HS-27A (cell line): ENCODE results near the gene ALKBH3.

Source experiments
- DNase-seq: peaks from one replicate; pipeline ENCODE4 v3.0.0-alpha.2; 2012; ENCODE audit warnings: low read depth, missing footprints

The ALKBH3 gene

DNA sequence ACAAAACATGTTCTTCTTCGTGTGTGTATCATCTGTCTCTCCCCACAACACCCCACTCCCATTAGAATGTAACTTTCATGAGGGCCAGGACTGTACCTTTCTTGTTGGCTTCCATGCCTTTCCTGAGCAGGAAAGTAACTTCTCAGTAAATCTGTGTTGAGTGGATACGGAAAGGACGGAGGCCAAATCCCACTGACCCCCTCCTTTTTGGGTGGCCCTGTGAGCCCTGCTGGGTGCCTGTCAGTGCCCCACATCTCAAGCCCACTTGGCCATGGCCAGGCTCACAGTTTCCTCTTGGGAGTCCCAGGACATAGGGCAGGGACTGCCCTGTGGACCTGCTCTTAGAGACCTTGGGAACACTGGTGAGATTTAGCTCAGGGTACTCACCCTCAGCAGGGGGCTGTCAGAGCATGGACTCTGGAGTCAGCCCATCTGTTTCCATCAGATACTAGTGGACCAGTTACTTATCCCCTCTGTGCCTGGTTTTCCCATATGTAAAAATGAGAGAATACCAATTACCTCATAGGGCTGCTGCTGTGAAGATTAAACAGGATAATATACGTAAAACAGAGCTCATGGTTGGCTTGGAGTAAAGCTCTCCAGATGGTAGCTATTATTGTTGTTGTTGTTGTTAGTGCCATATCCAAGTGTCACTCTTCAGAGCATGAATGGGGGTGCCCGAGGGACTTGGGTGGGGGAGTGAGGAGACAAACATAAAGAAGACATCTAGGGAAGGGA is 60.8 kb downstream of the ALKBH3 start:
- DNase-seq: no peak

DNA sequence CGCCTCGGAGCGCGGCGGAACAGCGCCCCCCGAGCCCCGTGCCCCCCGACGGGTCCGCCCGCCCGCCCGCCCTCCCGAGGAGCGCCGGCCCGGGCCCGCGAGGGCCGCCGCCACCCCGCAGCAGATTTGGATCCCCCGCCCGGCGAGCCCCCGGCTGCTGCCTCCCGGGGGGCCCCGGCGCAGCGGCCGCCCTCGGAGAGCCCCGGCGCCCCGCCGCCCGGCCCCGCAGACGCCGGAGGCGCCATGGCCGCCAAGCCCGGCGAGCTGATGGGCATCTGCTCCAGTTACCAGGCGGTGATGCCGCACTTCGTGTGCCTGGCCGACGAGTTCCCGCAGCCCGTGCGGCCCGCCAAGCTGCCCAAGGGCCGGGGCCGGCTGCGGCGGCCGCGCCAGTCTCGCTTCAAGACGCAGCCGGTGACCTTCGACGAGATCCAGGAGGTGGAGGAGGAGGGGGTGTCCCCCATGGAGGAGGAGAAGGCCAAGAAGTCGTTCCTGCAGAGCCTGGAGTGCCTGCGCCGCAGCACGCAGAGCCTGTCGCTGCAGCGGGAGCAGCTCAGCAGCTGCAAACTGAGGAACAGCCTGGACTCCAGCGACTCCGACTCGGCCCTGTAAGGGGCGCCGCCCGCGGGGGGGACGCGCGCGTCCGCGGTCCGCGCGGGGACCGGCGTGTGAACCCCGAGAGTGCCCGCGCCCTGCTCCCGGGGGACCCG is 62.2 kb downstream of the ALKBH3 start:
- no peak for DNase-seq

DNA sequence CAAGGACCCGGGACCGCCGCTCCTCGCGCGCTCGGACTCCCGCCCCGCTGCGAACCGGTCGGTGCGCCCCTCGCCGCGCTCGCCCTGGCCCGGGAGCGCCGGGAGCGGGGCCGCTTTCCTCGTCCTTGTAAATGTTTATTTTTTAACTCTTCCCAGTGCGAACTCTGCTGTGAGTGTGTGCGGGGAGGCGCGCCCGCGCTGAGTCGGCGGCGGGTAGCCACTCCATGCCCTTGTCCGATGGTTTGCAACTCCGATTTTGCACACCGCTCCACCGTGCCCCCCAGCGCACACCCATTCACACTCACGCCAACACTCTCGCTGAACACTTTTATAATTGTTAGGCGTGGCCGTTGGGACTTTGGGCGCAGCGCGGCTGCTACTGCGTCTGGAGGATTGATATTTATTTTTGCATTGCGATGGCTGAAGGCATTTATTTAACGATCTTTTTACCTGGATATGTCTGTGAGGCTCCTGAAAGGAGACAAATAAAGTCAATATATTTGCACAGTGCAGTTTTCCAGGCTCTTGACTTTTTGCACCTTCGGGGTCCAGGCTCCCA is 62.8 kb downstream of the ALKBH3 start:
- DNase-seq: no peak

DNA sequence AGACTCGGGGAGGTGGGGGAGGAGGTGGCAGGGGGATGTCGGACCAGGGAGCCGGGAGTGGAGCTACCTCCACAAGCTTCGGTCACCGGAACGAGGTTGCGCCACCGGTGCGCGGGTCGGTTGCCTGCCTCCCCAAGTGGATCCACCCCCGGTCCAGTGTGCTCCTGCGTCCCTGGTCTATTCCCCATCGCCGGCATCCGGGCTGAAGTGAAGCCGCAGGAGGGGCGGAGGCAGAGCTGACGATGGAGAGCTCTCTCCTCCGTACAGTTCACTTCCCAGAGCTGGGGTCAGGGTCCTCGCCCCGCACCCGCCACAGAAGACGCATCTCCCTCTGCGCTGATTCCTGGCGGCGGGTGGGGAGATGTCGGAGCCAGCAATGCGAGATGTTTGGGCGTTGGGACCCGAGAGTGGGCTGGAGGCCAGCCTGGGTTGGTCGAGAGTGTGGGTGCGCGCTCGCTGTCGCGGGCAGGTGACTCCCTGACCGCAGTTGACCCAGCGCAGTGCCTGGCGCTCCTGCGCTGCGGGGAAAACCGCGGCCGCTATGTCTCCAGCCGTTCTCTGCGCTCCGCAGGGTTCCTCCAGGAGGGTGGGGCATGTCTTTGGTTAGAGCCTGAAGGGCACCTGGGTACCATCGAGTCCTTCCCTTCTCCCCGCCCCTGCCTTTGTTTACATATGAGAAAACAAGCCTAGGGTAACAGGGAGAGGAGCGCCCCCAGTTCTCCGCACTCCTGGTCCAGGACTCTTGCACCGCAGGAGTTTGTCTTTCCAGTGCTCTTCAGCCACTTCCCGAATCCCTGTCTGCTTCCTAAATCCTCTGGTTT is 63.5 kb downstream of the ALKBH3 start:
- DNase-seq: no peak

DNA sequence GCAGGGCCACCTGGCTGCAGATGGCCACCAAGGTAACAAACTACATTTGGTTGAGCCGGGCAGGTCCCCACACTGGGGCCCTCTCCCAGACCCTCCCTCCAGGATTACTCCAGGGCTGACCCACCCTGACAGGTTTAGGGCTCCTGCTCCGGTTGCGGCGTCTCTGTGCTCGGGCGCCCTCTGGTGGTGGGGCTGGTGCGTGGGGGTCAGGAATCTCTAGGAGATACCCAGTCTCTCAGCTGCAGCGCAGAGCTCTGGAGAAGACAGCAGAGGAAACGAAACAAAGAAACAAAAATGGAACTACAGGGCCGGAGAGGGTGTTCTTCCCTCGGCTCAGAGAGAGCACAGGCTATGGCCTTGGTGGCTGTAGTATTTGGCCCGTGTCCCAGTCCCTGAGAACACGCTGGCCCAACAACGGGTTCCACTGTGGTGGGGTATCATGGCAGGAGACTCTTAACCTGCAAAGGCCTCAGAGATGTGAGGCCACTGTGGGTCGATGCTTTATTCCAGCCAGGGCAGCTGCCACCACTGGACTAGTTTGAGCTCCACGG is 64.2 kb downstream of the ALKBH3 start:
- no peak for DNase-seq

DNA sequence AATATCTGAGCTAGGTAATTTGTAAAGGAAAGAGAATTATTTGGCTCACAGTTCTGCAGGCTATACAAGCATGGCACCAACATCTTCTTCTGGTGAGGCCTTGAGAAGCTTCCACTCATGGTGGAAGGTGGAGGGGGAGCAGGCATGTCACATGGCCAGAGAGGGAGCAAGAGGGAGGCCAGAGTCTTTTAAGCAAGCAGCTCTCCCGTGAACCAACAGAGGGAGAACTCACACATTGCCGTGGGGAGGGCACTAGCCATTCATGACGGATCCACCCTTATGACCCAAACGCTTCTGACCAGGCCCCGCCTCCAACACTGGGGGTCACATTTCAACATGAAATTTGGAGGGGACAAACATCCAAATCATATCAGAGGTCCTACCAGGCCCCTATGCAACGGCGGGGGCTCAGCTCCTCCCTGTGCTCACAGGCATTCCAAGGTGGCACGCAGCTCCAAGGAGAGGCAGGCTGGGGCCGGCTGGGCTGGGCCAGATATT is 66.4 kb downstream of the ALKBH3 start:
- DNase-seq: no peak

DNA sequence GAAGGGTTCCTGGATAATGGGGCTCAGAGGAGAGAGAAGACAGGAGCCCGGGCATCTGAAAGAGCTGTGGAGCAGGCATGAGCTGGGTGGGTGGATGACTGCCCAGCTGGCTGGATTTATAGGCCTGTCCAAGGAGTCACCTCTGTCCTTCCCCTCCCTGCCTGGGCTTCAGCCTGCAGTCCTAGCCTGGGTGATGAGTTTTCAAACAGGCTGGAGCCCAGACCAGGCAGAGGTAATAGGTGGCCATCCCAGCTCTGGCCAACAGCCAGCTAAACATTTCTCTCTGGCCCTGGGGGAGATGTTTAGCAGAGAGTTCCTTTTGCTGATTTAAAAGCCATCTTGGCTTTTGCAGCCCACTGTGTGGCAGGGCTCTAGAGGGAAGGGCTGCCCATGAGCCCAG is 67.2 kb downstream of the ALKBH3 start:
- no peak for DNase-seq

DNA sequence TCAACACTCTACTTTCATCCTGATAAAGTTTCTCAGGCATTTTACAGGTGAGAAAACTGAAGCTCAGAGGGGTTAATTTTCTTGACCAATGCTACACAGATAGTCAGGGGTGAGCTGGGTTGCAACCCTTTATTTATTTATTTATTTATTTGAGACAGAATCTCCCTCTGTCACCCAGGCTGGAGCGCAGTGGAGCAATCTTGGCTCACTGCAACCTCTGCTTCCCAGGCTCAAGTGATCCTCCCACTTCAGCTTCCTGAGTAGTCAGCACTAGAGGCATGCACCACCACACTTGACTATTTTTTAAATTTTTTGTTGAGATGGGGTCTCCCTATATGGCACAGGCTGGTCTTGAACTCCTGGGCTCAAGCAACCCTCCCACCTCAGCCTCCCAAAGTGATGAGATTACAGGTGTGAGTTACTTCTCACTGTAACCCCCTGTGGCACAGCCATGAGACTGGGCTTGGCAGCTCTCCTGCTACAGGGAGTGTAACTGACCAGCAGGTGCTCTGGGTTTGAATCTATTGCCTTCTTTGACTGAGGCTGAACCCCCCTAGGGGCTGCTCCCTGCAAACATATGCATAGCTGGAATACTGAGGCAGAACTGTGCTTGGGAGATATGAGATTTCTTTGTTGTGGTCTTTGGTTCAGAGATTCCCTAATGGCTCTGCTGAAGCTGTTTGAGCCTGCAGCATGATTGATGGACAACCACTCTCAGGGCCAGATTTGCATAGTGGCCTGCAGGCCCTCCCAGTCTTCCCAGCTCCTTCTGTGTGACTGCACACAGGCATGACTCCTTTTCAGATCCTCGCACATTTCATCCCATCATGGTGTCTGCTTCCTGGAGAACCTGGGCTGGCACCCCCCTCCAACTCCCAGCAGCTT is 68.0 kb downstream of the ALKBH3 start:
- DNase-seq: no peak

DNA sequence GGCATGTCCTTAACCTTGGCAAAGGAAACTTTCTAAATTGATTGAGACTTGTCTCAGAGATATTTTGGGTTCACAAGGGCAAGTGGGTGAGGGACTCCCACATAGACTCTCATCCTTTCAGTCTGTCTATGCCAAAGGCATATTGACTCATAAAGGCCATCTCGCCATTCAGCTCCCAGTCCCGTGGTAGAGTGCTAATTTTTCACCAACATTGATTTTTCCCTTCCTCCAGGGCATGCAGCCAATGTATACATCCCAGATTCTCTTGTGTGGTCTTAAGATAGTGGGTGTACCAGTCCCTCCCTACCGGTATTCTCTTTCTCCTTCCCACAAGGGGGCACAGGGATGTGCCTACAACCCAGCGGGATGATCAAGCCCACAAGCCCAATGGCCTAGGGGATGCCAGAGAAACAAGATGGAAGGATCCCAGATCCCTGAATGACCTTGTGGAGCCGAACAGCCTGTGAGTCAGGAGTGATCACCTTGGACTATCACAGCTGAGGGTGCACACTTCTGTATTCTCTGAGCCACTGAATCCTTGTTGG is 69.8 kb downstream of the ALKBH3 start:
- DNase-seq: no peak

DNA sequence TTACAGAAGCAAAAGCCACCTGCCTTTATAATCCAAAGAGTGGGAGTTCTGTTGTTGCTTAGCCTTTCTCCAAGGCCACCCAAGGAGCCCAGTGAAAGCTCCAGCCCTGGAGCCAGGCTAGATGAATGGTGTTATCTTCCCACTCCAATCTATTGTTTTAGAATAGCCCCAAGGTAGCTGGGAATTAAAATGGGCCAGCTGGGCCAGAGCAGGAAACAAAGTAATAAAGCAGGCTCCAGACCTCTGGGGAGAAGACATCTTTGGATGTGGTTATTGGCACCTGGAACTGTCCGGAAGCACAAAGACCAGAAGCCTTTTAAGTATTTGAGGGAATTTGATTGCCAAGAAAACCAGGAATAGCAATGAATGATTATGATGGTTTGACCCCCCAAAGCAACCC is 70.6 kb downstream of the ALKBH3 start:
- DNase-seq: no peak

DNA sequence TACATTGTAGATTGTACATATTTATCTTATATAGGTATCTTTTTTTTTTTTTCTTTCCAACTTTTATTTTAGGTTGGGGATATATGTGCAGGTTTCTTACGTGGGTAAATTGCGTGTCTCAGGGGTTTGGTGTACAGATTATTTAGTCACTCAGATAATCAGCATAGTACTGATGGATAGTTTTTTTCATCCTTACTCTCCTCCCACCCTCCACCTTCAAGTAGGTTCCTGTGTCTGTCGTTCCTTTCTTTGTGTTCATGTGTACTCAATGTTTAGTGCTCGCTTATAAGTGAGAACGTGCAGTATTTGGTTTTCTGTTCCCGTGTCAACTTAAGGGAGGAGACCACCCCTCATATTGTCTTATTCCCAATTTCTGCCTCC is 71.4 kb downstream of the ALKBH3 start:
- no peak for DNase-seq

DNA sequence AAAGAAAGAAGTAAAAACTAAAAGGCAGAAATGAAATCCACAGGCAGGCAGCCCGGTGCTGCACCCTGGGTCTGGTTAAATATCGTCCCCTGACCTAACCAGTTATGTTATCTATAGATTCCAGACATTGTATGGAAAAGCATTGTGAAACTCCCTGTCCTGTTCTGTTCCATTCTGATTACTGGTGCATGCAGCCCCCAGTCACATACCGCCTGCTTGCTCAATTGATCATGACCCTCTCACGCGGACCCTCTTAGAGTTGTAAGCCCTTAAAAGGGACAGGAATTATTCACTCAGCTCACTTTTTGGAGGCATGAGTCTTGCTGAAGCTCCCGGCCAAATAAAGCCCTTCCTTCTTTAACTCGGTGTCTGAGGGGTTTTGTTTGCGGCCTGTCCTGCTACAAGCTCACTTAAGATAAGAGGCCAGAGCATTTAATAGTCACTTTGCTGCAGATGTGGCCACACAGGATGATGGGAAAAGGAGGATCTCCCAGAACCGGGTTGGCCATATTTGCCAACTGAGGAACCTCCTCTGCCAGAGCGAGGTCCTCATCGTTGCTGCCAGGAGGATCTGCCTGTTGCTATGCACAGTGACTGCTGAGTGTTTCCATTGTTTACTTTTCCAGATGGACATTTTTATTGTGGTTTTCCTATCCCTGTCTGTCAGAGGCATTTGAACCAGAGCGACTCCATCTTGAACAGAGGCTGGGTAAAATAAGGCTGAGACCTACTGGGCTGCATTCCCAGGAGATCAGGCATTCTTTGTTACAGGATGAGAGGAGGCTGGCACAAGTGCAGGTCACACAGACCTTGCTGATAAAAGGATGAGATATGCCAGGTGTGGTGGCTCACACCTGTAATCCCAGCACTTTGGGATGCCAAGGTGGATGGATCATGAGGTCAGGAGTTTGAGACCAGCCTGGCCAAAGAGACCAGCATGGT is 72.0 kb downstream of the ALKBH3 start:
- DNase-seq: no peak

DNA sequence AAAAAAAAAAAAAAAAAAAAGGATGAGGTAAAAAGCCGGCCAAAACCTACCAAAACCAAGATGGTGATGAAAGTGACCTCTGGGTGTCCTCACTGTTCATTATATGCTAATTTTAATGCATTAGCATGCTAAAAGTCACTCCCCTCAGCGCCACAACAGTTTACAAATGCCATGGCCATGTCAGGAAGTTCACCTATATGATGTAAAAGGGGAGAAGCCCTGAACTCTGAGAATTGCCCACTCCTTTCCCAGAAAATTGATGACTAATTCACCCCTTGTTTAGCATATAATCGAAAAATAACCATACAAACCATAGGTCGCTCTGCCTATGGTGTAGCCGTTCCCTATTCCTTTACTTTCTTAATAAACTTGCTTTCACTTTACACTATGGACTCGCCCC is 72.9 kb downstream of the ALKBH3 start:
- no peak for DNase-seq

DNA sequence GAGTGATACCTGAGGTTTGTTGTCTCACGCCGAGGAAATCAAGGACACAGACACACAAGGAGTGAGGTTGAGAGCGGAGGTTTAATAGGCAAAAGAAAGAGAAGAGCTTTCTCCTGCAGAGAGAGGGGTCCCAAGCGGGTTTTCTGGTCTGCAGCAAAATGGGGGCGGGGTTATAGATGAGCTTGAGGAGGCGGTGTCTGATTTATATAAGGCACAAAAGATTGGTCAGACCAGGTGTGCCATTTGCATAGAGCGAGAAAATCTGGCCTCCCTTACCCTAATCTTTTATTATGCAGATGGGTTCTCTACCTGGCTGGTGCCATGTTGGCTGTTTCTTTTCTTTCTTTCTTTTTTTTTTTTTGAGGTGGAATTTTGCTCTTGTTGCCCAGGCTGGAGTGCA is 73.6 kb downstream of the ALKBH3 start:
- DNase-seq: no peak

DNA sequence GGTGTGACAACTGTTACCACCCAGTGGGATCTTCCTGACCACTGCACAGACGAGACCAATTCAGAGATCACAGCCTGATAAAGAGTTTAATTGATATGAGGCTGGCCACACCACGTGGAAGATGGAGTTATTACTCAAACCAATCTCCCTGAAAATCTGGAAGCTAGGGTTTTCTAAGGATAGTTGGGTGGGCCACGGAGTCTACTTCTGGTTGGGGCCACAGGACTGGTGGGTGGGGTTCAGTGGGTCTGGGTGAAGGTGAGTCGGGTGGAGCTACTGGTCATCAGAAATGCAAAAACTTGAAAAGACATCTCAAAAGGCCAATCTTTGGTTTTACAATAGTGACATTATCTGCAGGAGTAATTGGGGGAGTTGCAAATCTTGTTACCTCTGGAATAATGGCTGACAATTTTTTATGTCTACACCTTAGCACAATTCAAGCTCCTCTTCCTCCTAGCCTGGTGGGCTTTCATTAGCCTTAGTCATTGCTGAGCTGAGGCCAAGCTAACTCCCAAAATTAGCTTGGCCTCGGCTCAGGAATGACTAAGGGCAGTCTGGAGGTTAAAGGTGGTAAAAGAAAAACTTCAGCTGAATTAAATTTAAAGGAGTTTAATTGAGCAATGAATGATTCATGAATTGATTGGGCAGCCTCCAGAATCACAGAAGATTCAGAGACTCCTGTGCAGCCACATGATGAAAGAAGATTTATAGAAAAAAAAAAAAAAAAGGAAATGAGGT is 74.9 kb downstream of the ALKBH3 start:
- DNase-seq: no peak

DNA sequence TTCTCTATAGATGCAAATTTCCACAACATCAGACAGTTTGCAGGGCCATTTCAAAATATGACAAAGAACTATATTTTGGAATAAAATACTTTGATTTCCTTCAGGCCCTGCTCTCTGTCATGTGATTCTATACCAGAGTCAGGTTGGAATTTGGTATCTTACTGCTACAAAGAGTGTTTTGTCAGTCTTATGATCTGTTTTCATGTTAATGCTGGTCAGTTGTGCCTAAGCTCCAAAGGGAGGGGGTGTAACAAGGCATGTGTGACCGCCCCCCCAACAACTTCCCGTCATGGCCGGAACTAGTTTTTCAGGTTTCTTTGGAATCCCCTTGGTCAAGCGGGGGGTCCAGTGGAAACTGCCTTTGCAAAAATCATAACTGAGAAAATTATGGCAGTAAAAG is 76.9 kb downstream of the ALKBH3 start:
- no peak for DNase-seq

DNA sequence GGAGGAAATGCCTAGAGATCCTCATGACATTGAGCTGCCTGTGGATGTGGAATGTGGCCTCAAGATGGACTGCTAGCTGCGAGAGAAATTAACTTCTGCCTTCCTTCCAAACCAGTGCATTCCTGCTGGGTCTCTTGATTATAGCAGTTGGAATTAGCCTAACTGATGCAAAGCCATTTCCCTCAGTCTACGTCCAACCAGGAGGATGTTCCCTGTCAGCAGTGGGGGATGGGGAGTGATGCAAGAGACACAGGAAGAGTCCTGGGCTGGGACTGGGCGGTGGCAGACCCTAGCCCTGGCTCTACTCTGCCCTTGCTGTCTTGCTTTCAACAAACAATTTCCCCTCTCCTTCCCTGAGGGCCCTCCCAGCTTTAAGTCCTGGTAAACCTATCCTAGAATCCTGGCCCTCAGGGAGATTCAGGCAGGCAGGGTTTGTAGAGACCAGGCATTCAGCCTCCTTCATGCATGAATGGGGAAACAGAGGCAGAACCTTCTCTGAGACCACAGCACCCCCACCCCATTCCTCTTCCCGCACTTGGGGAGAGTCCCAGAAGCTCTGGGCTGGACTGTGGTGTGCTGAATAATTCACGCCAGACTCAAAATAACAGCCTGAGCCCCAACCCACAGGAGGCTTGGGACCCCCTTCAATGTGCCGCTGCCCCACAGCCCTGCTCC is 78.8 kb downstream of the ALKBH3 start:
- DNase-seq: no peak
